Ascending aorta (tissue), 2 donors: ENCODE measurements around the gene GPR155. TPM values are rescaled to one million over a fixed set of nuclear protein-coding genes. Genes with fewer than 3 reads are reported as not detected.

Source experiments
- DNase-seq, 2 donors: peaks; one replicate each; pipeline ENCODE4 v3.0.0-alpha.2; 2019; ENCODE audit warnings: low spot score in 2 of 2
- H3K27ac ChIP-seq, 2 donors: fragments of 200-600 bp; sonication (generic); one replicate each; pipeline ENCODE4 v1.5.1; 2016 to 2017; ENCODE audit warnings: mild to moderate bottlenecking in 1 of 2
- H3K27me3 ChIP-seq: fragments of 200-600 bp; sonication (generic); one replicate; pipeline ENCODE4 v1.5.1; 2017
- H3K36me3 ChIP-seq, 2 donors: fragments of 200-600 bp; sonication (generic); one replicate each; pipeline ENCODE4 v1.5.1; 2016
- H3K4me1 ChIP-seq, 2 donors: fragments of 200-600 bp; sonication (generic); one replicate each; pipeline ENCODE4 v1.5.1; 2016 to 2017; ENCODE audit warnings: mild to moderate bottlenecking in 1 of 2
- H3K4me3 ChIP-seq, 2 donors: fragments of 200-600 bp; sonication (generic); one replicate each; pipeline ENCODE4 v1.5.1; 2016 to 2017; ENCODE audit warnings: mild to moderate bottlenecking in 1 of 2
- H3K9me3 ChIP-seq, 2 donors: fragments of 200-600 bp; sonication (generic); one replicate each; pipeline ENCODE4 v1.5.1; 2016
- intact Hi-C: fragments of 100-400 bp; cut with DNase I; formaldehyde crosslinking; loops from one replicate; pipeline ENCODE4 v1.15.1; 2023
- total RNA-seq: library from RNA; depleted of rRNA; stranded (reverse); fragments of >200 nt; gene quantifications from one replicate; pipeline ENCODE4 v1.1.0, GENCODE V29; 2016
- TF ChIP-seq, protein P1 (sequence below), 3 experiments: fragments of 200-600 bp in 2 of 3; fragments of 450-650 bp in 1 of 3; sonication (generic) in 2 of 3; IDR thresholded peaks; one replicate each; pipeline ENCODE4 v1.5.1; 2016 to 2019; ENCODE audit warnings: antibody characterized with exemption in 3 of 3, mild to moderate bottlenecking in 1 of 3, moderate library complexity in 1 of 3

GPR155 gene, protein sequence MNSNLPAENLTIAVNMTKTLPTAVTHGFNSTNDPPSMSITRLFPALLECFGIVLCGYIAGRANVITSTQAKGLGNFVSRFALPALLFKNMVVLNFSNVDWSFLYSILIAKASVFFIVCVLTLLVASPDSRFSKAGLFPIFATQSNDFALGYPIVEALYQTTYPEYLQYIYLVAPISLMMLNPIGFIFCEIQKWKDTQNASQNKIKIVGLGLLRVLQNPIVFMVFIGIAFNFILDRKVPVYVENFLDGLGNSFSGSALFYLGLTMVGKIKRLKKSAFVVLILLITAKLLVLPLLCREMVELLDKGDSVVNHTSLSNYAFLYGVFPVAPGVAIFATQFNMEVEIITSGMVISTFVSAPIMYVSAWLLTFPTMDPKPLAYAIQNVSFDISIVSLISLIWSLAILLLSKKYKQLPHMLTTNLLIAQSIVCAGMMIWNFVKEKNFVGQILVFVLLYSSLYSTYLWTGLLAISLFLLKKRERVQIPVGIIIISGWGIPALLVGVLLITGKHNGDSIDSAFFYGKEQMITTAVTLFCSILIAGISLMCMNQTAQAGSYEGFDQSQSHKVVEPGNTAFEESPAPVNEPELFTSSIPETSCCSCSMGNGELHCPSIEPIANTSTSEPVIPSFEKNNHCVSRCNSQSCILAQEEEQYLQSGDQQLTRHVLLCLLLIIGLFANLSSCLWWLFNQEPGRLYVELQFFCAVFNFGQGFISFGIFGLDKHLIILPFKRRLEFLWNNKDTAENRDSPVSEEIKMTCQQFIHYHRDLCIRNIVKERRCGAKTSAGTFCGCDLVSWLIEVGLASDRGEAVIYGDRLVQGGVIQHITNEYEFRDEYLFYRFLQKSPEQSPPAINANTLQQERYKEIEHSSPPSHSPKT
- 1.8 TPM for total RNA-seq

DNA sequence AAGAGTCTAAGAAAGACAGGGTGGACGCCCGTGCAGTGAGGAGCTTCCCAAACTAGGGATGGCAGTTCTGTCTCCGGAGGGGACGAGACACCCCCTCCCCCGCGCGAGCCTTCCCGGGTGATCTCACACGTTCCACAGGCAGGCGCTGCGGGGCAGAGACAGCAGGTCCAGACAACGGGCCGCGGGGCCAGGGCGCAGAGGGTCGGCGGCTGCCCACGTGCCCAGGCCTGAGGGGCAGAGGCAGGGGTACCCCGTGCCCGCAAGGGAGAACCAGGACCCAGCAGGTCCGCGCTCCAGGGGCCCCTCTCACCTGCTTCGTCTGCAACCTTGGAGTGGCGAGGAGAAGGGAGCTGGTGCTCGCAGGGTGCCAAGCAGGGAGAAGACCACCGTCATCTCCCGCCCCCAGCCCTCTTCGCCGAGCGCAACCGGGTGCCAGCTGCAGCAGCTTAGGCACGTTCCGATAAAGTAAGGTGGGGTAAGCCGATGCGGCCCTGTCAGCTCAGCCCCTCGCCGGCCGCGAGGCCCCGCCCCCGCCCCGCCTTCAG lies at the start of gene GPR155:
Gene GPR155, minus strand, starts transcription at position 467 of the 545 bp plus-strand sequence. CDS start 5,073 bp downstream, outside the sequence.
- TF ChIP-seq, protein P1, sequence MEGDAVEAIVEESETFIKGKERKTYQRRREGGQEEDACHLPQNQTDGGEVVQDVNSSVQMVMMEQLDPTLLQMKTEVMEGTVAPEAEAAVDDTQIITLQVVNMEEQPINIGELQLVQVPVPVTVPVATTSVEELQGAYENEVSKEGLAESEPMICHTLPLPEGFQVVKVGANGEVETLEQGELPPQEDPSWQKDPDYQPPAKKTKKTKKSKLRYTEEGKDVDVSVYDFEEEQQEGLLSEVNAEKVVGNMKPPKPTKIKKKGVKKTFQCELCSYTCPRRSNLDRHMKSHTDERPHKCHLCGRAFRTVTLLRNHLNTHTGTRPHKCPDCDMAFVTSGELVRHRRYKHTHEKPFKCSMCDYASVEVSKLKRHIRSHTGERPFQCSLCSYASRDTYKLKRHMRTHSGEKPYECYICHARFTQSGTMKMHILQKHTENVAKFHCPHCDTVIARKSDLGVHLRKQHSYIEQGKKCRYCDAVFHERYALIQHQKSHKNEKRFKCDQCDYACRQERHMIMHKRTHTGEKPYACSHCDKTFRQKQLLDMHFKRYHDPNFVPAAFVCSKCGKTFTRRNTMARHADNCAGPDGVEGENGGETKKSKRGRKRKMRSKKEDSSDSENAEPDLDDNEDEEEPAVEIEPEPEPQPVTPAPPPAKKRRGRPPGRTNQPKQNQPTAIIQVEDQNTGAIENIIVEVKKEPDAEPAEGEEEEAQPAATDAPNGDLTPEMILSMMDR (IDR thresholded peaks at IDR 0.05): peak in 2 of 3 experiments; percentile 11 to 20
- intact Hi-C loops: loop anchor here (1.0 to 5.0 kb wide), 9 partner anchors 89 to 1930 kb away; partner anchors contain the start of genes ATF2, CHN1, OLA1 and PDK1
- Histone ChIP-seq H3K27me3 (no peaks in the 10 kb centered on the region), H3K9me3 (no peaks in the 10 kb centered on the region), H3K27ac (peak within 1 kb of the TSS; percentile 71 to 82), H3K36me3 (no peaks in the 10 kb centered on the region), H3K4me1 (peaks cover 0 to 6% of the 10 kb centered on the region in 2 donors), H3K4me3 (peak within 1 kb of the TSS; percentile 76 to 97)
- peak in 1 of 2 donors; percentile 83 for DNase-seq

DNA sequence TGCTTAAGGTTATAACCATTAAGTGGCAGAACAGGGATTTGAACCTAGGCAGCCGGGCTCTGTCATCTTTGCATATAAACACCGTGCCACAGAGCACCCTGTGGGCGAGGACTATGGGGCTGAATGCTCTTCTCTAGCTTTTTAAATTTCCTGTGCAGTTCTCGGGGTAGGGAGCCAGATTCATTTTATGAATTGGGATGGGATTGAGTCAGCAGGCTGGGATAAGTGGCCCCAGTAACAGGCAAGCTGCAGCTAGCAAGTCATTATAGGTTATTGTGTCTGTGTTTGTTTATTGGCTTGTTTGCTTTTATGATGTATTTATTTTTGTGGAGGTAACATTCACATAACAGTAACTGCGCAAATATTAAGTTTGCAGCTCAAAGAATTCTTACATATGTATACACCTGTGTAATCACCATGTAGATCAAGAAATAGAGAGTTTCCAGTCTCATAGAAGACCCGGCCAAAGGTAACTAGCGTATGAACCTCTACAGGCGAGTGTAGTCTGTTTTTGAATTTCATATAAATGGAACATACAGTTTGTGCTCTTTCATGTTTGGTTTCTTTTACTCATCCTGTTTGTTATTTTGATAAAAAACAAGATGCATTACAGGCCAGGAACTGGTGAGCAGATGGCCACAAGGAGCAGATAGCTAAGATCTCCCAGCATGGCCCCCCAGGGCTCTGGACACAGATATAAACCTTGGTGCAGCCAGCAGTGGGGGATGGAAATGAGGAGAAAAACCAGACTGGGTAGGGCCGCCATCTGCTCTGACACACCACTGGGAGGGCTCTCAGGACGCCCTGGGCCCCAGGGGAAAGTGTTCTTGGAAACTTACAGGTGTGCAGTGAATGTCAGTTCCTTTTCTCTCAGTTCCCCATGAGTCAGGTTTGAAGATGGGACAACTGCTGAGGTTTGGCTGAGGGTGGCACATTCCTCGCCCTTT lies 49.2 kb upstream of the GPR155 start:
- Histone ChIP-seq H3K4me3 (no peak overlapping the region), H3K9me3 (no peaks in the 10 kb centered on the region), H3K27me3 (no peaks in the 10 kb centered on the region), H3K27ac (no peak overlapping the region), H3K4me1 (no peaks in the 10 kb centered on the region), H3K36me3 (no peaks in the 10 kb centered on the region)
- no peak for DNase-seq
- TF ChIP-seq, protein P1 (IDR thresholded peaks at IDR 0.05): no peak
- intact Hi-C loops: no loop called here

GRCh38 chr2:174535083-174535482 lies 48.3 kb upstream of the GPR155 start:
- intact Hi-C loops: no loop called here
- TF ChIP-seq, protein P1 (IDR thresholded peaks at IDR 0.05): no peak
- H3K27ac ChIP-seq: no peak overlapping the region
- no peaks in the 10 kb centered on the region for H3K4me1 ChIP-seq
- no peaks in the 10 kb centered on the region for H3K9me3 ChIP-seq
- no peak overlapping the region for H3K4me3 ChIP-seq
- no peak for DNase-seq
- H3K36me3 ChIP-seq: no peaks in the 10 kb centered on the region
- H3K27me3 ChIP-seq: no peaks in the 10 kb centered on the region

DNA sequence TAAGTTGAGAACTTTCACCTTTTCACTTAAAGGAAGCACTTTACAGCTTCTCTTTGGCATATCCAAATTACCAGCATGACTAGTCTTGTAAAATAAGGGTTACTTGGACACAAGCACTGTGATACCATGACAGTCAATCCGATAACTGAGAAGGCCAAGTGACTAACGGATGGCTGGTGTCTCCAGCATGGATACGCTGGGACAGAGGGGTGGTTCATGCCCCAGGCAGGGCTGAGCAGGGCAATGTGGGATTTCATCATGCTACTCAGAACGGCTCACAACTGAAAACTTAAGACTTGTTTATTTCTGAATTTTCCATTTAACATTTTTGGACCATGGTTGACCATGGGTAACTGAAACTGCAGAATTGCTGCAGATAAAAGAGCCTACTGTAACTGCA lies 43.1 kb upstream of the GPR155 start:
- no peaks in the 10 kb centered on the region for H3K36me3 ChIP-seq
- H3K4me3 ChIP-seq: no peak overlapping the region
- H3K9me3 ChIP-seq: no peaks in the 10 kb centered on the region
- no peaks in the 10 kb centered on the region for H3K27me3 ChIP-seq
- TF ChIP-seq, protein P1 (IDR thresholded peaks at IDR 0.05): no peak
- no peak for DNase-seq
- H3K27ac ChIP-seq: no peak overlapping the region
- H3K4me1 ChIP-seq: no peaks in the 10 kb centered on the region
- intact Hi-C loops: loop anchor here (10.0 kb wide), 1 partner anchor 65 kb away; no protein-coding TSS in a partner anchor
